Activated naive CD8-positive, alpha-beta T cell treated with anti-CD3 and anti-CD28 coated beads, Interleukin-2, amount 10 ng/mL, durations not matched to agents 7 days and 5 days (primary cell): ENCODE data around the gene PNISR. TPM values are rescaled to one million over a fixed set of nuclear protein-coding genes. Genes with fewer than 3 reads are reported as not detected.

Experiments used
- ATAC-seq: fragments of 150-1000 bp; cut with Tn5 transposase; one replicate; pipeline ENCODE4 v1.10.0; 2021; ENCODE audit warnings: low read depth, moderate library complexity
- POLR2A ChIA-PET: fragments of 350-600 bp; sonication (Branson Sonifier 250); formaldehyde crosslinking; loops from one replicate; lab custom pipeline; 2021; ENCODE audit warnings: antibody characterized with exemption; lab: Charles Lee
- DNase-seq: peaks from one replicate; pipeline ENCODE4 v3.0.0; 2021
- H3K27ac Mint-ChIP-seq: one replicate; pipeline ENCODE4 v1.8.0; 2022; ENCODE audit warnings: mild to moderate bottlenecking, mixed read lengths
- H3K27me3 Mint-ChIP-seq: one replicate; pipeline ENCODE4 v1.8.0; 2022; ENCODE audit warnings: mild to moderate bottlenecking, moderate library complexity, mixed read lengths
- H3K36me3 Mint-ChIP-seq: one replicate; pipeline ENCODE4 v1.8.0; 2021; ENCODE audit warnings: mild to moderate bottlenecking, mixed read lengths
- H3K4me1 Mint-ChIP-seq: one replicate; pipeline ENCODE4 v1.8.0; 2021; ENCODE audit warnings: mixed read lengths
- H3K4me3 Mint-ChIP-seq: one replicate; pipeline ENCODE4 v1.8.0; 2022; ENCODE audit warnings: mild to moderate bottlenecking, moderate library complexity, mixed read lengths
- H3K9me3 Mint-ChIP-seq: one replicate; pipeline ENCODE4 v1.8.0; 2021; ENCODE audit warnings: mixed read lengths
- total RNA-seq, 2 experiments: library from RNA; stranded (reverse); gene quantifications; one replicate each; pipeline ENCODE4 v1.2.3, GENCODE V29; 2021

Gene PNISR
- total RNA-seq, 2 experiments from 2014 or later, result 207 to 208 TPM

DNA sequence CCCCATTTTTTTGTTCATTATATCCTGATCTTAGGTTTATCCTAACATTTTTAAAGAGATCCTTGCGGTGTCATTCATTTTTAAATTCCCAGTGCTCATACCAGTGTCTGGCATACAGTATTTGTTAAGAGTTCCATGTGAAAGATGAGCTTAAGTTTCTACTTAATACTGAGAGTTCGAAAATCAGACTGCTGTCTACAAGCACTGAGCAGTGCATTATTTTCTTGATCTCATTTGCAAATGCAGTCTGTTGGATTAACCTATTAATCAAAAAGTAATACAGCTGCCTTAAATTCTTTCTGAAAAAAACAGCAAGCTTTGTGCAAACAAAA is 31.8 kb downstream of the PNISR start:
- peaks cover 11% of the 10 kb centered on the region for H3K4me1 Mint-ChIP-seq
- no peaks in the 10 kb centered on the region for H3K9me3 Mint-ChIP-seq
- ATAC-seq (no peak), DNase-seq (no peak)
- H3K27me3 Mint-ChIP-seq, result no peaks in the 10 kb centered on the region
- peak overlapping the region; percentile 89 for H3K4me3 Mint-ChIP-seq
- peaks cover 3% of the 10 kb centered on the region for H3K36me3 Mint-ChIP-seq
- H3K27ac Mint-ChIP-seq, result peak overlapping the region; percentile 84
- POLR2A ChIA-PET, result interaction anchor here (0.6 to 1.6 kb wide), 6 partner anchors 31 to 175 kb away, joined by 3 to 11 read pairs (median 4); partner anchors contain the start of genes CCNC and PNISR

- DNase-seq, result no peak
- no peak for ATAC-seq
- POLR2A ChIA-PET, result no interaction called here
- H3K4me1 Mint-ChIP-seq, result peaks cover 11% of the 10 kb centered on the region
- no peaks in the 10 kb centered on the region for H3K27me3 Mint-ChIP-seq
- peaks cover 3% of the 10 kb centered on the region for H3K36me3 Mint-ChIP-seq
- no peak overlapping the region for H3K4me3 Mint-ChIP-seq
- no peak overlapping the region for H3K27ac Mint-ChIP-seq
- no peaks in the 10 kb centered on the region for H3K9me3 Mint-ChIP-seq
Observed at GRCh38 chr6:99390896-99391295, 34.2 kb downstream of the PNISR start.

- Mint-ChIP-seq H3K4me1 (peaks cover 1% of the 10 kb centered on the region), H3K27ac (no peak overlapping the region), H3K4me3 (no peak overlapping the region), H3K9me3 (no peaks in the 10 kb centered on the region), H3K36me3 (no peaks in the 10 kb centered on the region), H3K27me3 (no peaks in the 10 kb centered on the region)
- ATAC-seq (no peak), DNase-seq (no peak)
- POLR2A ChIA-PET, result no interaction called here
Observed at GRCh38 chr6:99384507-99384906, 40.6 kb downstream of the PNISR start.

- ATAC-seq (no peak), DNase-seq (no peak)
- Mint-ChIP-seq H3K36me3 (peaks cover 6% of the 10 kb centered on the region), H3K4me3 (no peak overlapping the region), H3K9me3 (no peaks in the 10 kb centered on the region), H3K27me3 (no peaks in the 10 kb centered on the region), H3K27ac (no peak overlapping the region), H3K4me1 (peaks cover 2% of the 10 kb centered on the region)
- POLR2A ChIA-PET, result no interaction called here
Observed at GRCh38 chr6:99378636-99379035, 46.5 kb downstream of the PNISR start.

DNA sequence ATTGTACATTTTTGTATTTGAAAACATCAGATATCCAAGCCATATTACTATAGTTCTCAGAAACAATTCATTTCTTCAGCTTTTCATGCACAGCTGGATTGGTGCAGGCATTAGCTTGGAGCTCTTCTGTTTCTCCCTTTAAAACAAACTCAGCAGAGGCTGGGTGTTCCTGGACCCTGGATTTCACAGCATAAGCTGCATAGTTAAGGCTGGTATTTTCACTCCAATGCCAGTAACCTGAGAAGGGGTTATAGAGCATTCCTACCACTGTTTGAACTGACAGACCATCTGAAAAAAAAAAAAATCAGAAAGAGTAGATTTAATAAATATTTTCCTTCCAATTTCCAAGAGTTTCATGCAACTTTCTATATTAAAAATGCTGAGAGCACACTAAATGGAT is 55.6 kb downstream of the PNISR start:
- no peak for ATAC-seq
- no peaks in the 10 kb centered on the region for H3K36me3 Mint-ChIP-seq
- POLR2A ChIA-PET, result no interaction called here

GRCh38 chr6:99366852-99367251 is 58.3 kb downstream of the PNISR start:
- no peaks in the 10 kb centered on the region for H3K4me1 Mint-ChIP-seq
- POLR2A ChIA-PET, result no interaction called here
- DNase-seq (no peak), ATAC-seq (no peak)
- no peaks in the 10 kb centered on the region for H3K36me3 Mint-ChIP-seq
- no peak overlapping the region for H3K4me3 Mint-ChIP-seq
- H3K27ac Mint-ChIP-seq, result no peak overlapping the region
- no peaks in the 10 kb centered on the region for H3K9me3 Mint-ChIP-seq
- peaks cover 5% of the 10 kb centered on the region for H3K27me3 Mint-ChIP-seq

More for the DNA sequence above, 55.6 kb downstream of the PNISR start:
- DNase-seq, result no peak
- Mint-ChIP-seq H3K4me1 (no peaks in the 10 kb centered on the region), H3K9me3 (no peaks in the 10 kb centered on the region), H3K27ac (no peak overlapping the region), H3K4me3 (no peak overlapping the region), H3K27me3 (peaks cover under 1% of the 10 kb centered on the region)

GRCh38 chr6:99364026-99364425 is 61.1 kb downstream of the PNISR start:
- POLR2A ChIA-PET, result no interaction called here
- Mint-ChIP-seq H3K27ac (no peak overlapping the region), H3K36me3 (no peaks in the 10 kb centered on the region), H3K4me3 (no peak overlapping the region), H3K4me1 (no peaks in the 10 kb centered on the region), H3K27me3 (peaks cover 27% of the 10 kb centered on the region), H3K9me3 (no peaks in the 10 kb centered on the region)
- DNase-seq, result no peak
- ATAC-seq, result no peak

- DNase-seq (no peak), ATAC-seq (no peak)
- H3K9me3 Mint-ChIP-seq, result no peaks in the 10 kb centered on the region
- H3K27me3 Mint-ChIP-seq, result peaks cover 27% of the 10 kb centered on the region
- no peak overlapping the region for H3K4me3 Mint-ChIP-seq
- POLR2A ChIA-PET, result no interaction called here
- H3K36me3 Mint-ChIP-seq, result no peaks in the 10 kb centered on the region
- H3K4me1 Mint-ChIP-seq, result no peaks in the 10 kb centered on the region
- H3K27ac Mint-ChIP-seq, result no peak overlapping the region
Observed at GRCh38 chr6:99362678-99363268, 62.3 kb downstream of the PNISR start.

DNA sequence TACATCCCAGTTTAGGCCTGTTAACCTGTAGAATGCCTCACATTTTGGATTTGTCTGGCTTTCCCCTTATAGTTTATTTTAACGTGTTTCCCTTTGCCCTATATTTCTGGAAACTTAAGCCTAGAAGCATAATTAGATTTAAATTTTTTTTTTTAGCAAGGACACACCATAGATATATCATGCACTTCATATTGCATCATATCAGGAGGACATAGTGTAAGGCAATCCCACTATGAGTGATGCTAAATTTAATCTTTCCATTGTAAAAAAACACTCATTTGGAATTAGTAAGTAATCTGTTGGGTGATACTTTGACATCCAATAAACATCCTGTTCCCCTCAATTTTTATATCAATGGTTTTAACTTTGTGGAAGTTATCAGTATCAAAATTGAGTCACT is 65.3 kb downstream of the PNISR start:
- Mint-ChIP-seq H3K4me1 (no peaks in the 10 kb centered on the region), H3K27me3 (peaks cover 45% of the 10 kb centered on the region), H3K27ac (no peak overlapping the region), H3K9me3 (no peaks in the 10 kb centered on the region), H3K36me3 (no peaks in the 10 kb centered on the region), H3K4me3 (no peak overlapping the region)
- POLR2A ChIA-PET, result no interaction called here
- ATAC-seq (no peak), DNase-seq (no peak)

DNA sequence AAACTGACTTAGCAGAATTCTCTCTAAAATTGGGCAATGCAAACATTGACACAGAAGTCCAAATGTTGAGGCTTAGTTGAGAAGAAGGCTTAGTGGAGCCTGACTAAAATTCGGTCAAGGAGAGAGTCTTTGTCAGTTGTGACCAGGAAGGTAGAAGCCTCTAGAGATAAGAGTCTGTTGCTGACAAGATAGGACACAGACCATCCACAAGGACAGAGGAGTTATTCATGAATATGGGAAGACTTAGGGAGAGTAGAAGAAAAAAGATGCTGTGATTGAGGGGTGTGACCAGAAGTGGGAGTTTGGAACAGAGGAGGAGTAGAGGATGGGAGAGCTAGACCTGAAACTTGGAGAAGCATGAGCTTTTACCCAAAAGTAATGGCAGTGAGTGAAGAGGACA is 68.5 kb downstream of the PNISR start:
- Mint-ChIP-seq H3K27me3 (peaks cover 60% of the 10 kb centered on the region), H3K4me1 (no peaks in the 10 kb centered on the region), H3K36me3 (no peaks in the 10 kb centered on the region), H3K4me3 (no peak overlapping the region), H3K9me3 (no peaks in the 10 kb centered on the region), H3K27ac (no peak overlapping the region)
- DNase-seq (no peak), ATAC-seq (no peak)
- POLR2A ChIA-PET, result no interaction called here

DNA sequence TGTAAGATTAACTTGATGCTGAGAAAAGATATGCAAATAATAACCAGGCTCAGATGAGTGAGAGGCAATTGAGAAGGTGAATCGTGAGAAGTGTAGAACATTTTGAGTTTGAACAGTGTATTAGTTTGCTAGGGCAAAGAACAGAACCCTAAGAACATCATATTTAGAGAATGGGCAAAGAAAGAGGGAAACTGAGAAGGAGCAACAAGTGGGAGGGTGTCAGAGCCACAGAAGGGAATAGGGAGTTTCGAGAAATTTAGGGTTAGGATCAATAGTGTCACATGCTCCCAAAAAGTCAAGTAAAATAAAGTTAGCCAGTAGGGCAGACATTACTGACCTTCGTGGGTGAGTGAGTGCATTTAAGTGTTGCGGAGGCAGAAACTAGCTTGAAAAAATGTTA is 70.1 kb downstream of the PNISR start:
- Mint-ChIP-seq H3K4me1 (no peaks in the 10 kb centered on the region), H3K27ac (no peak overlapping the region), H3K4me3 (no peak overlapping the region), H3K36me3 (no peaks in the 10 kb centered on the region), H3K9me3 (no peaks in the 10 kb centered on the region), H3K27me3 (peaks cover 62% of the 10 kb centered on the region)
- no peak for DNase-seq
- POLR2A ChIA-PET, result no interaction called here
- ATAC-seq, result no peak

GRCh38 chr6:99353126-99353525 is 72.0 kb downstream of the PNISR start:
- ATAC-seq (no peak), DNase-seq (no peak)
- Mint-ChIP-seq H3K27me3 (peaks cover 69% of the 10 kb centered on the region), H3K4me1 (no peaks in the 10 kb centered on the region), H3K36me3 (no peaks in the 10 kb centered on the region), H3K9me3 (no peaks in the 10 kb centered on the region), H3K4me3 (no peak overlapping the region), H3K27ac (no peak overlapping the region)
- POLR2A ChIA-PET, result no interaction called here

DNA sequence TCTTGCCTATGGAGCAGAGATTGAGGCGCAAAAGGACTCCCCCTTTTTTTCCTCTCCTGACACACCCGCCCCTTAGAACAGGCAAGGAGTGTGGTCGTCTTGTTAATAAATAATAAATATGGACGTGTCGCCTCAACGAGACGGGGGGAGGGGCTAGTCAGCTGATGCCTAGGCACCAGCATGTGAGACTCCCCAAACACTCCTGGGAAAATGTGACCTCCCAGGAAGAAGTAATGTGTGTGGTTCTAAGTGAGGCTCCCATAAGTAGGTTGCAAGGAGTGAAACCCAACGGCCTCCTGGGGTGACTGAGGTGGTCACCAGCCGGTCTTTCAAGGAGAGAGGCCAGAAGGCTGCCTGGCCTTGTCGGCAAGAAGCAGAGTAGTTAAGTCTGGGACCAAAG is 74.5 kb downstream of the PNISR start:
- Mint-ChIP-seq H3K4me3 (no peak overlapping the region), H3K27me3 (peaks cover 74% of the 10 kb centered on the region), H3K4me1 (no peaks in the 10 kb centered on the region), H3K9me3 (no peaks in the 10 kb centered on the region), H3K27ac (no peak overlapping the region), H3K36me3 (no peaks in the 10 kb centered on the region)
- ATAC-seq (no peak), DNase-seq (no peak)
- POLR2A ChIA-PET, result no interaction called here

GRCh38 chr6:99349171-99350141 is 75.7 kb downstream of the PNISR start, which contains the start of gene FAXC:
FAXC (minus strand) TSS chr6:99349674; CDS start chr6:99349372, 302 bp downstream.
- ATAC-seq (peak; percentile 67), DNase-seq (peak; percentile 49)
- Mint-ChIP-seq H3K4me3 (peak within 1 kb of the TSS; percentile 17), H3K9me3 (no peaks in the 10 kb centered on the region), H3K27ac (no peak within 1 kb of the TSS), H3K27me3 (peaks cover 70% of the 10 kb centered on the region), H3K36me3 (no peaks in the 10 kb centered on the region), H3K4me1 (no peaks in the 10 kb centered on the region)
- POLR2A ChIA-PET, result no interaction called here
